NB4 (cell line): ENCODE data around the gene FGFBP2.

Source experiments
- CTCF ChIP-seq: IDR thresholded peaks from one replicate; pipeline ENCODE4 v1.5.1; 2012; ENCODE audit warnings: low read depth, low read length
- MYC ChIP-seq: IDR thresholded peaks from 2 replicates; pipeline ENCODE4 v1.6.1; 2011; ENCODE audit warnings: low read depth, low read length
- POLR2A ChIP-seq: IDR thresholded peaks from 2 replicates; pipeline ENCODE4 v1.6.1; 2011; ENCODE audit warnings: mild to moderate bottlenecking; ENCODE audit not compliant: insufficient read length; ENCODE audit errors: extremely low read depth

GRCh38 chr4:15938182-15938581, 24.8 kb downstream of the FGFBP2 start:
- TF ChIP-seq POLR2A = no peak
- no peak for TF ChIP-seq CTCF
- TF ChIP-seq MYC = no peak
